GM23338 (cell line): Measurements from ENCODE around the gene FAT4. TPM values are rescaled to one million over a fixed set of nuclear protein-coding genes. Genes with fewer than 3 reads are reported as not detected.

Experiments used
- ATAC-seq: fragments of 200-7000 bp; cut with Tn5 transposase; 3 replicates; pipeline ENCODE4 v1.9.1; 2020
- DNase-seq: peaks from one replicate; pipeline ENCODE4 v3.0.0-alpha.2; 2015; ENCODE audit warnings: low spot score
- H2AFZ ChIP-seq: fragments of 200-600 bp; sonication (generic); 2 replicates; pipeline ENCODE4 v1.8.0; 2016; ENCODE audit warnings: antibody characterized with exemption, mild to moderate bottlenecking, moderate library complexity
- H3F3A ChIP-seq: fragments of 200-600 bp; sonication (generic); replicated peaks from 2 replicates; pipeline ENCODE4 v1.8.0; 2017; ENCODE audit warnings: antibody characterized with exemption, mixed run types, low read depth
- H3K27ac ChIP-seq: fragments of 200-600 bp; sonication (generic); 2 replicates; pipeline ENCODE4 v1.6.1; 2016; ENCODE audit warnings: low read depth
- H3K27me3 ChIP-seq: fragments of 200-600 bp; sonication (generic); 2 replicates; pipeline ENCODE4 v1.8.0; 2016; ENCODE audit warnings: mild to moderate bottlenecking, mixed run types, moderate library complexity; ENCODE audit not compliant: insufficient read depth
- H3K36me3 ChIP-seq: fragments of 200-600 bp; sonication (generic); 2 replicates; pipeline ENCODE4 v1.8.0; 2016; ENCODE audit warnings: mild to moderate bottlenecking; ENCODE audit not compliant: insufficient read depth
- H3K4me1 ChIP-seq: fragments of 200-600 bp; sonication (generic); 2 replicates; pipeline ENCODE4 v1.8.0; 2016; ENCODE audit warnings: mild to moderate bottlenecking, moderate library complexity; ENCODE audit not compliant: insufficient read depth
- H3K4me2 ChIP-seq: fragments of 200-600 bp; sonication (generic); 2 replicates; pipeline ENCODE4 v1.7.1; 2017; ENCODE audit warnings: mixed run types
- H3K4me3 ChIP-seq: fragments of 200-600 bp; sonication (generic); 2 replicates; pipeline ENCODE4 v1.6.1; 2016; ENCODE audit warnings: mixed run types
- H3K79me2 ChIP-seq: fragments of 200-600 bp; sonication (generic); replicated peaks from 2 replicates; pipeline ENCODE4 v1.8.0; 2017; ENCODE audit warnings: mild to moderate bottlenecking; ENCODE audit not compliant: insufficient read depth
- H3K9me2 ChIP-seq: fragments of 200-600 bp; sonication (generic); 2 replicates; pipeline ENCODE4 v1.8.0; 2017; ENCODE audit not compliant: insufficient read depth
- H4K20me1 ChIP-seq: fragments of 200-600 bp; sonication (generic); replicated peaks from 2 replicates; pipeline ENCODE4 v1.8.0; 2017; ENCODE audit warnings: mild to moderate bottlenecking; ENCODE audit not compliant: insufficient read depth
- H3K27ac Mint-ChIP-seq: 2 replicates; pipeline ENCODE4 v1.8.0; 2020; ENCODE audit warnings: inconsistent platforms, mild to moderate bottlenecking, moderate library complexity, mixed read lengths
- H3K27me3 Mint-ChIP-seq: 3 replicates; pipeline ENCODE4 v1.8.0; 2022; ENCODE audit warnings: low read depth, mild to moderate bottlenecking, moderate library complexity, mixed read lengths, inconsistent platforms; ENCODE audit not compliant: insufficient read depth, poor library complexity
- H3K36me3 Mint-ChIP-seq: 3 replicates; pipeline ENCODE4 v1.8.0; 2021; ENCODE audit warnings: low read depth, mild to moderate bottlenecking, inconsistent platforms, moderate library complexity, mixed read lengths
- H3K4me1 Mint-ChIP-seq: 3 replicates; pipeline ENCODE4 v1.8.0; 2020; ENCODE audit warnings: mild to moderate bottlenecking, inconsistent platforms, mixed read lengths
- H3K4me3 Mint-ChIP-seq: 3 replicates; pipeline ENCODE4 v1.8.0; 2021; ENCODE audit warnings: moderate library complexity, mild to moderate bottlenecking, inconsistent platforms, mixed read lengths
- H3K9me3 Mint-ChIP-seq: 3 replicates; pipeline ENCODE4 v1.8.0; 2020; ENCODE audit warnings: moderate library complexity, mild to moderate bottlenecking, inconsistent platforms, mixed read lengths
- CREB1 ChIP-seq: fragments of 250-450 bp; sonication (Bioruptor Pico); IDR thresholded peaks from 2 replicates; pipeline ENCODE4 v1.5.0; 2020; ENCODE audit warnings: low read depth, mild to moderate bottlenecking, moderate library complexity
- CTCF ChIP-seq, 2 experiments: fragments of 200-600 bp in 1 of 2; sonication (generic) in 1 of 2; conservative IDR thresholded peaks; 2 replicates each; pipeline versions ENCODE4 v1.5.1 to v1.6.1; 2016 to 2017; ENCODE audit warnings: antibody characterized with exemption in 2 of 2, low read depth in 2 of 2, mild to moderate bottlenecking in 2 of 2, moderate library complexity in 1 of 2
- ETS1 ChIP-seq: IDR thresholded peaks from 2 replicates; pipeline ENCODE4 v1.6.1; 2016; ENCODE audit warnings: antibody characterized with exemption
- EZH2 ChIP-seq: fragments of 200-600 bp; sonication (generic); IDR thresholded peaks from one replicate; pipeline ENCODE4 v1.8.0; 2017; ENCODE audit warnings: antibody characterized with exemption, mild to moderate bottlenecking, low read depth; ENCODE audit not compliant: unreplicated experiment
- EZH2phosphoT487 ChIP-seq: fragments of 200-600 bp; sonication (generic); IDR thresholded peaks from one replicate; pipeline ENCODE4 v1.8.1; 2018; ENCODE audit warnings: antibody characterized with exemption; ENCODE audit not compliant: unreplicated experiment
- JUNB ChIP-seq: IDR thresholded peaks from one replicate; pipeline ENCODE4 v1.6.1; 2016; ENCODE audit warnings: antibody characterized with exemption; ENCODE audit not compliant: unreplicated experiment
- NANOG ChIP-seq: IDR thresholded peaks from 2 replicates; pipeline ENCODE4 v1.6.1; 2016; ENCODE audit warnings: antibody characterized with exemption, borderline replicate concordance
- POLR2AphosphoS5 ChIP-seq: IDR thresholded peaks from 2 replicates; pipeline ENCODE4 v1.6.1; 2016; ENCODE audit warnings: antibody characterized with exemption, low read depth
- REST ChIP-seq: IDR thresholded peaks from one replicate; pipeline ENCODE4 v1.6.1; 2018; ENCODE audit warnings: antibody characterized with exemption; ENCODE audit not compliant: unreplicated experiment
- STAT1 ChIP-seq: IDR thresholded peaks from one replicate; pipeline ENCODE4 v1.6.1; 2016; ENCODE audit warnings: antibody characterized with exemption; ENCODE audit not compliant: unreplicated experiment
- ZNF114 ChIP-seq: fragments of 250-450 bp; sonication (Bioruptor Pico); IDR thresholded peaks from 2 replicates; pipeline ENCODE4 v1.5.0; 2020; ENCODE audit warnings: mild to moderate bottlenecking, moderate library complexity
- ZNF331 ChIP-seq: fragments of 250-450 bp; sonication (Bioruptor Pico); IDR thresholded peaks from 2 replicates; pipeline ENCODE4 v1.5.0; 2020; ENCODE audit warnings: low read depth, mild to moderate bottlenecking, moderate library complexity
- ZNF462 ChIP-seq: fragments of 250-450 bp; sonication (Bioruptor Pico); IDR thresholded peaks from 2 replicates; pipeline ENCODE4 v1.5.0; 2020; ENCODE audit warnings: mild to moderate bottlenecking, moderate library complexity
- polyA plus RNA-seq: library from polyadenylated mRNA; unstranded; fragments of >200 nt; fragmentation: Nextera tagmentation; extraction: Ambion mirVana; gene quantifications from 2 replicates; pipeline ENCODE4 v1.2.1, GENCODE V29; 2016
- total RNA-seq: library from RNA; depleted of rRNA; stranded (reverse); fragments of >200 nt; shearing (Covaris generic); gene quantifications from 2 replicates; pipeline ENCODE4 v1.2.3, GENCODE V29; 2014

FAT4 gene
- total and polyA plus RNA-seq, 2 experiments from 2014 or later: 0.53 to 6.8 TPM

- ATAC-seq: no peak
Observed at GRCh38 chr4:125344198-125344597, 29.4 kb downstream of the FAT4 start.

More at GRCh38 chr4:125344198-125344597, 29.4 kb downstream of the FAT4 start:
- Mint-ChIP-seq H3K4me1 (peaks cover 20% of the 10 kb centered on the region; the same call in 2 of the 3 replicates), H3K27me3 (no peaks in the 10 kb centered on the region), H3K9me3 (no peaks in the 10 kb centered on the region), H3K36me3 (no peaks in the 10 kb centered on the region), H3K27ac (no peak overlapping the region), H3K4me3 (no peak overlapping the region)
- no peaks in the 10 kb centered on the region for H3K79me2 ChIP-seq
- H3K9me2 ChIP-seq: no peaks in the 10 kb centered on the region
- no peaks in the 10 kb centered on the region for H3F3A ChIP-seq
- H4K20me1 ChIP-seq: no peaks in the 10 kb centered on the region
- DNase-seq: no peak
- H3K27ac ChIP-seq: no peak overlapping the region
- no peak for TF ChIP-seq STAT1
- no peak for TF ChIP-seq ETS1
- TF ChIP-seq EZH2: no peak
- TF ChIP-seq NANOG: no peak
- no peak for TF ChIP-seq ZNF331 (CRISPR knock-in tag)
- TF ChIP-seq REST: no peak
- TF ChIP-seq ZNF462 (CRISPR knock-in tag): no peak
- TF ChIP-seq EZH2phosphoT487: no peak
- no peak for TF ChIP-seq CTCF (conservative IDR thresholded peaks at IDR 0.05; ENCODE audit: low read depth in 2 of 2)
- TF ChIP-seq JUNB: no peak
- no peak for TF ChIP-seq ZNF114 (CRISPR knock-in tag)
- TF ChIP-seq CREB1 (CRISPR knock-in tag): no peak
- TF ChIP-seq POLR2AphosphoS5: no peak
- peaks cover 27% of the 10 kb centered on the region for H3K4me1 ChIP-seq
- no peak overlapping the region for H3K4me3 ChIP-seq
- H3K36me3 ChIP-seq: no peaks in the 10 kb centered on the region
- no peak overlapping the region for H2AFZ ChIP-seq
- H3K27me3 ChIP-seq: no peaks in the 10 kb centered on the region
- no peak overlapping the region for H3K4me2 ChIP-seq
